COLO668 (cell line): ENCODE measurements around the gene FBXL19.

Experiments used
- DNase-seq: peaks from one replicate; lab custom pipeline; 2025; ENCODE audit not compliant: unreplicated experiment; lab: John Stamatoyannopoulos, UW

FBXL19 gene

GRCh38 chr16:30985401-30986128, 62.2 kb downstream of the FBXL19 start:
- peak; percentile 88 for DNase-seq

GRCh38 chr16:30986129-30986991, 63.0 kb downstream of the FBXL19 start:
- no peak for DNase-seq

- no peak for DNase-seq
These were observed 64.3 kb downstream of the FBXL19 start for GRCh38 chr16:30987581-30988190.

GRCh38 chr16:30989469-30990047, 66.2 kb downstream of the FBXL19 start:
- DNase-seq = no peak

GRCh38 chr16:30990105-30990504, 66.7 kb downstream of the FBXL19 start:
- DNase-seq = no peak

- DNase-seq = no peak
These were observed 67.7 kb downstream of the FBXL19 start for GRCh38 chr16:30991052-30991451.

- DNase-seq = no peak
These were observed 69.0 kb downstream of the FBXL19 start for GRCh38 chr16:30992276-30992780.

GRCh38 chr16:30992931-30993816, 69.8 kb downstream of the FBXL19 start:
- DNase-seq = no peak

- no peak for DNase-seq
These were observed 72.6 kb downstream of the FBXL19 start for GRCh38 chr16:30995927-30996323.

GRCh38 chr16:30996324-30996984, 73.1 kb downstream of the FBXL19 start:
- no peak for DNase-seq

- DNase-seq = peak; percentile 48
These were observed 73.8 kb downstream of the FBXL19 start for GRCh38 chr16:30996985-30997724.

- DNase-seq = no peak
These were observed 74.6 kb downstream of the FBXL19 start for GRCh38 chr16:30997725-30998711.
